ENCODE data around the gene LRRC15.

DNA sequence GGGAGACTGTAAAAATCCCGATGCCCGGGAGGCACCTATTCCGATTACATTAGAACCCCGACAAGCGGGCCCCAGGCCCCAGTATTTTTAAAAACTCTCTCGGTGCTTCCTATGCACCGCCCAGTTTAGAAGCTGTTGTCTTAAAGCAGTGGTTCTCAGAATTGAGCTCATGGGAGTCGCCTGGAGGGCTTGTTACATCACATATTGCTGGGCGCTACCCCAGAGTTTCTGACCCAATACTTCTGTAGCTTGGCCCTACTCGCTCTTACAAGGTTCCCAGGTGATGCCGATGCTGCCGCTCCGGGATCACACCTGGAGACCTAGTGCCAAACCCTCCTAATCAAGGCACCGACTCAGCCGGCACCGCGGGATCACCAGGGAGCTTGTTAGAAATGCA is 53.6 kb downstream of the LRRC15 start:
- TF ChIP-seq, protein P1, sequence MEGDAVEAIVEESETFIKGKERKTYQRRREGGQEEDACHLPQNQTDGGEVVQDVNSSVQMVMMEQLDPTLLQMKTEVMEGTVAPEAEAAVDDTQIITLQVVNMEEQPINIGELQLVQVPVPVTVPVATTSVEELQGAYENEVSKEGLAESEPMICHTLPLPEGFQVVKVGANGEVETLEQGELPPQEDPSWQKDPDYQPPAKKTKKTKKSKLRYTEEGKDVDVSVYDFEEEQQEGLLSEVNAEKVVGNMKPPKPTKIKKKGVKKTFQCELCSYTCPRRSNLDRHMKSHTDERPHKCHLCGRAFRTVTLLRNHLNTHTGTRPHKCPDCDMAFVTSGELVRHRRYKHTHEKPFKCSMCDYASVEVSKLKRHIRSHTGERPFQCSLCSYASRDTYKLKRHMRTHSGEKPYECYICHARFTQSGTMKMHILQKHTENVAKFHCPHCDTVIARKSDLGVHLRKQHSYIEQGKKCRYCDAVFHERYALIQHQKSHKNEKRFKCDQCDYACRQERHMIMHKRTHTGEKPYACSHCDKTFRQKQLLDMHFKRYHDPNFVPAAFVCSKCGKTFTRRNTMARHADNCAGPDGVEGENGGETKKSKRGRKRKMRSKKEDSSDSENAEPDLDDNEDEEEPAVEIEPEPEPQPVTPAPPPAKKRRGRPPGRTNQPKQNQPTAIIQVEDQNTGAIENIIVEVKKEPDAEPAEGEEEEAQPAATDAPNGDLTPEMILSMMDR (IDR thresholded peaks at IDR 0.05; ENCODE audit: low read depth, low read length, poor library complexity, severe bottlenecking) = no peak
- TF ChIP-seq EZH2phosphoT487 (IDR thresholded peaks at IDR 0.05; ENCODE audit: borderline replicate concordance, low read length) = no peak

All from DOHH2 (cell line).